H9 (cell line): ENCODE measurements around the gene NDUFB8. TPM values are rescaled to one million over a fixed set of nuclear protein-coding genes. Genes with fewer than 3 reads are reported as not detected.

Experiments used
- DNase-seq: peaks from one replicate; pipeline ENCODE4 v3.0.0-alpha.2; 2017
- H2AFZ ChIP-seq: one replicate; pipeline ENCODE4 v1.6.1; 2013; ENCODE audit warnings: mild to moderate bottlenecking, low read length, control low read depth, moderate library complexity
- H2AK5ac ChIP-seq: 2 replicates; pipeline ENCODE4 v1.6.1; 2013; ENCODE audit warnings: low read length, control low read depth, mixed read lengths; ENCODE audit not compliant: insufficient read length
- H2BK120ac ChIP-seq: one replicate; pipeline ENCODE4 v1.6.1; 2013; ENCODE audit warnings: low read depth, mild to moderate bottlenecking, low read length, control low read depth, inconsistent platforms; ENCODE audit not compliant: poor library complexity, severe bottlenecking
- H2BK12ac ChIP-seq: 2 replicates; pipeline ENCODE4 v1.6.1; 2013; ENCODE audit warnings: low read length, control low read depth, mixed read lengths, low read depth; ENCODE audit not compliant: insufficient read length
- H2BK15ac ChIP-seq: 2 replicates; pipeline ENCODE4 v1.6.1; 2013; ENCODE audit warnings: low read depth, low read length, control low read depth
- H2BK20ac ChIP-seq: one replicate; pipeline ENCODE4 v1.6.1; 2013; ENCODE audit warnings: low read depth, mild to moderate bottlenecking, low read length, control low read depth, inconsistent platforms; ENCODE audit not compliant: poor library complexity, severe bottlenecking
- H2BK5ac ChIP-seq: 2 replicates; pipeline ENCODE4 v1.6.1; 2013; ENCODE audit warnings: low read length, control low read depth, mixed read lengths; ENCODE audit not compliant: insufficient read length
- H3K14ac ChIP-seq: 2 replicates; pipeline ENCODE4 v1.6.1; 2013; ENCODE audit warnings: low read length, control low read depth; ENCODE audit not compliant: insufficient read depth
- H3K18ac ChIP-seq: 2 replicates; pipeline ENCODE4 v1.6.1; 2013; ENCODE audit warnings: low read depth, mild to moderate bottlenecking, mixed read lengths, low read length, control low read depth; ENCODE audit not compliant: insufficient read length
- H3K23ac ChIP-seq: 2 replicates; pipeline ENCODE4 v1.6.1; 2013; ENCODE audit warnings: low read length, control low read depth, mixed read lengths, low read depth; ENCODE audit not compliant: insufficient read length
- H3K23me2 ChIP-seq: 2 replicates; pipeline ENCODE4 v1.6.1; 2013; ENCODE audit warnings: low read depth, mild to moderate bottlenecking, mixed read lengths, low read length, control low read depth; ENCODE audit not compliant: insufficient read length, poor library complexity, severe bottlenecking
- H3K27ac ChIP-seq: 2 replicates; pipeline ENCODE4 v1.5.1; 2013; ENCODE audit warnings: low read length, control low read depth, mixed read lengths, low read depth; ENCODE audit not compliant: insufficient read length
- H3K27me3 ChIP-seq: 2 replicates; pipeline ENCODE4 v1.6.1; 2013; ENCODE audit warnings: low read length, control low read depth, inconsistent platforms; ENCODE audit not compliant: insufficient read depth
- H3K4ac ChIP-seq: 2 replicates; pipeline ENCODE4 v1.6.1; 2013; ENCODE audit warnings: low read depth, mild to moderate bottlenecking, control low read depth, inconsistent platforms, low read length, moderate library complexity
- H3K4me1 ChIP-seq: 2 replicates; pipeline ENCODE4 v1.6.1; 2013; ENCODE audit warnings: low read length, control low read depth, inconsistent platforms; ENCODE audit not compliant: insufficient read depth
- H3K4me2 ChIP-seq: 2 replicates; pipeline ENCODE4 v1.6.1; 2013; ENCODE audit warnings: low read length, control low read depth, mixed read lengths; ENCODE audit not compliant: insufficient read length, insufficient read depth
- H3K56ac ChIP-seq: 2 replicates; pipeline ENCODE4 v1.6.1; 2013; ENCODE audit warnings: low read depth, mild to moderate bottlenecking, mixed read lengths, low read length, control low read depth; ENCODE audit not compliant: insufficient read length
- H3K79me1 ChIP-seq: 2 replicates; pipeline ENCODE4 v1.6.1; 2013; ENCODE audit warnings: low read depth, mild to moderate bottlenecking, moderate library complexity, low read length, control low read depth, inconsistent platforms; ENCODE audit not compliant: insufficient read depth, poor library complexity, severe bottlenecking
- H3K79me2 ChIP-seq: 2 replicates; pipeline ENCODE4 v1.6.1; 2013; ENCODE audit warnings: low read length, control low read depth, inconsistent platforms; ENCODE audit not compliant: insufficient read depth
- H3K9ac ChIP-seq: 2 replicates; pipeline ENCODE4 v1.6.1; 2013; ENCODE audit warnings: low read length, control low read depth, mixed read lengths; ENCODE audit not compliant: insufficient read length; ENCODE audit errors: extremely low read depth
- H3K9me3 ChIP-seq: one replicate; pipeline ENCODE4 v1.6.1; 2013; ENCODE audit warnings: low read depth, low read length, inconsistent platforms; ENCODE audit not compliant: control insufficient read depth
- H3T11ph ChIP-seq: one replicate; pipeline ENCODE4 v1.6.1; 2013; ENCODE audit warnings: mild to moderate bottlenecking, low read length, control low read depth, inconsistent platforms
- H4K20me1 ChIP-seq: one replicate; pipeline ENCODE4 v1.6.1; 2013; ENCODE audit not compliant: control insufficient read depth, insufficient read length, insufficient read depth
- H4K5ac ChIP-seq: 2 replicates; pipeline ENCODE4 v1.6.1; 2013; ENCODE audit warnings: low read depth, mild to moderate bottlenecking, mixed read lengths, low read length, control low read depth; ENCODE audit not compliant: insufficient read length
- H4K8ac ChIP-seq: replicated peaks from 2 replicates; pipeline ENCODE4 v1.6.1; 2013; ENCODE audit warnings: low read length, control low read depth, mixed read lengths, low read depth; ENCODE audit not compliant: insufficient read length
- H4K91ac ChIP-seq: 2 replicates; pipeline ENCODE4 v1.6.1; 2013; ENCODE audit warnings: low read depth, mild to moderate bottlenecking, moderate library complexity, mixed read lengths, low read length, control low read depth; ENCODE audit not compliant: insufficient read length
- H3K27ac Mint-ChIP-seq, 3 experiments: 2 replicates in 2 of 3; 3 replicates in 1 of 3; pipeline ENCODE4 v1.8.0; 2020 to 2021; ENCODE audit warnings: mixed read lengths in 3 of 3, mild to moderate bottlenecking in 1 of 3, moderate library complexity in 1 of 3
- H3K27me3 Mint-ChIP-seq: 2 replicates; pipeline ENCODE4 v1.8.0; 2021; ENCODE audit warnings: low read depth, mild to moderate bottlenecking, moderate library complexity, mixed read lengths
- H3K36me3 Mint-ChIP-seq, 3 experiments: 2 replicates in 2 of 3; 3 replicates in 1 of 3; pipeline ENCODE4 v1.8.0; 2020 to 2021; ENCODE audit warnings: low read depth in 3 of 3, mixed read lengths in 3 of 3; ENCODE audit not compliant: insufficient read depth in 1 of 3
- H3K4me1 Mint-ChIP-seq, 2 experiments: 2 replicates each; pipeline ENCODE4 v1.8.0; 2020; ENCODE audit warnings: mixed read lengths in 2 of 2
- H3K4me3 Mint-ChIP-seq, 2 experiments: 2 replicates in 1 of 2; 3 replicates in 1 of 2; pipeline ENCODE4 v1.8.0; 2020 to 2021; ENCODE audit warnings: mild to moderate bottlenecking in 2 of 2, mixed read lengths in 2 of 2, moderate library complexity in 1 of 2
- H3K9me3 Mint-ChIP-seq, 2 experiments: 2 replicates in 1 of 2; 3 replicates in 1 of 2; pipeline ENCODE4 v1.8.0; 2020; ENCODE audit warnings: mild to moderate bottlenecking in 2 of 2, mixed read lengths in 2 of 2, moderate library complexity in 1 of 2
- CTCF ChIP-seq: fragments of 200-600 bp; sonication (generic); conservative IDR thresholded peaks from 3 replicates; pipeline ENCODE4 v1.8.0; 2021; ENCODE audit warnings: antibody characterized with exemption, mild to moderate bottlenecking
- WGBS: extraction: QIAGEN DNeasy Blood & Tissue Kit; methylation state at CpG from one replicate; pipeline ENCODE4 v1.1.7; 2013; ENCODE audit warnings: missing lambda C conversion rate, low lambda C conversion rate, mixed read lengths; ENCODE audit not compliant: insufficient read length; ENCODE audit errors: extremely low coverage; 5-methylcytosine and 5-hydroxymethylcytosine counted together
- total RNA-seq: library from RNA; stranded (reverse); gene quantifications from 2 replicates; pipeline ENCODE4 v1.2.1, GENCODE V29; 2021

The NDUFB8 gene
- total RNA-seq, 1 experiment from 2014 or later, result 205 TPM

DNA sequence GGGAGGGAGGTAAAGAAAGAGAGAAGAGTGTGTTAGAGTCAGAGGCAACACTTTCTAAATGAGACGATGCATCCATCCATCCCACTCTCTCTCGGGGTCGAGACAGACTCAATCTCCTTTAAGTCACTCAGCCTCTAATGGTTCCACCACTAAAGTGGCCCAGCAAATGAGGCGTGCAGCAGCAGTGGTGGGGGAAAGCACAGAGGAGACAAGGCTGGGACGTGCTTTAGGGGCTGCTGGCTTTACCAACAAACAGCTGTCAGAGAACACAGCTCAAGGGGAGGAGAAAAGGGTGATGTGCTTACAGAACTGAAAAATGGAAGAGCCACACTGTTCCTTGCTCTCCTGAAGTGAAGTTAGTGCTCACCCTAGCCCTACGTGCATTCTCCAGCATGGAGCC is 5.5 kb downstream of the NDUFB8 start:
- Histone ChIP-seq H3K4ac (no peak overlapping the region), H3K79me1 (peaks cover 3% of the 10 kb centered on the region), H2BK120ac (no peak overlapping the region), H3K56ac (no peak overlapping the region), H3K9me3 (no peaks in the 10 kb centered on the region), H2BK15ac (no peak overlapping the region), H4K91ac (no peak overlapping the region), H2BK12ac (no peak overlapping the region), H3K18ac (no peak overlapping the region), H2AK5ac (no peak overlapping the region), H2BK20ac (no peak overlapping the region), H3K27me3 (peaks cover 4% of the 10 kb centered on the region; the same call in 1 of the 2 replicates), H3K14ac (no peak overlapping the region), H3K4me1 (no peaks in the 10 kb centered on the region), H4K5ac (no peak overlapping the region), H3K23me2 (peaks cover 11% of the 10 kb centered on the region), H3K79me2 (no peaks in the 10 kb centered on the region), H3K9ac (no peak overlapping the region), H3K27ac (no peak overlapping the region), H4K20me1 (no peaks in the 10 kb centered on the region), H3K23ac (no peak overlapping the region), H3T11ph (no peak overlapping the region), H3K4me2 (no peak overlapping the region), H2BK5ac (no peak overlapping the region), H4K8ac (no peak overlapping the region), H2AFZ (no peak overlapping the region)
- Mint-ChIP-seq H3K27ac (no peak overlapping the region; a peak in 1 of 7 replicates), H3K4me1 (peaks cover 13 to 14% of the 10 kb centered on the region in 2 experiments), H3K36me3 (peaks cover 13 to 38% (median 32%) of the 10 kb centered on the region in 3 experiments; a peak in 6 of 7 replicates), H3K9me3 (no peaks in the 10 kb centered on the region), H3K27me3 (peaks cover 19% of the 10 kb centered on the region), H3K4me3 (no peak overlapping the region)
- WGBS, result no CpG with 5 or more reads among the region's 6 CpGs
- TF ChIP-seq CTCF, result no peak
- DNase-seq, result no peak
